ENCODE measurements around the gene TRABD.

DNA sequence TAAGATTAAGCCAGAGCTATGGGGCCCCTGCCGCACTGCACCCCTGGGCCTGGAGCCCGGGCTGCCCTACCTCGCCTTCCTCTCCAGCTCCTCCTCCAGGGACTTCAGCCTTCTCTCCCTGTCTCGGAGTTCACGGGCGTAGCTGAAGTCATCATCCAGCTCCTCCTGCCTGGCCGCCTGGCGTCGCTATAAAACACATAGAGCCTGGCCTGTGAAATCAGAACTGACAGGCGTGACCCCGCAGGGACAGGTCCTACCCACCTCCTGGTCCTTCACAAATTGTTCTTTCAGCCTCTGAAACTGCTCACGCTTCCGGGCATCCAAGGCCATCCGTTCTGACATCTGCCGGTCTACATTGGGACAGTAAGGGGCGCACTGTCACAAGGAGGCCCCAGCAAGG lies 38.4 kb downstream of the TRABD start:
- TF ChIP-seq POLR2A (IDR thresholded peaks at IDR 0.05): no peak
- TF ChIP-seq, protein P1, sequence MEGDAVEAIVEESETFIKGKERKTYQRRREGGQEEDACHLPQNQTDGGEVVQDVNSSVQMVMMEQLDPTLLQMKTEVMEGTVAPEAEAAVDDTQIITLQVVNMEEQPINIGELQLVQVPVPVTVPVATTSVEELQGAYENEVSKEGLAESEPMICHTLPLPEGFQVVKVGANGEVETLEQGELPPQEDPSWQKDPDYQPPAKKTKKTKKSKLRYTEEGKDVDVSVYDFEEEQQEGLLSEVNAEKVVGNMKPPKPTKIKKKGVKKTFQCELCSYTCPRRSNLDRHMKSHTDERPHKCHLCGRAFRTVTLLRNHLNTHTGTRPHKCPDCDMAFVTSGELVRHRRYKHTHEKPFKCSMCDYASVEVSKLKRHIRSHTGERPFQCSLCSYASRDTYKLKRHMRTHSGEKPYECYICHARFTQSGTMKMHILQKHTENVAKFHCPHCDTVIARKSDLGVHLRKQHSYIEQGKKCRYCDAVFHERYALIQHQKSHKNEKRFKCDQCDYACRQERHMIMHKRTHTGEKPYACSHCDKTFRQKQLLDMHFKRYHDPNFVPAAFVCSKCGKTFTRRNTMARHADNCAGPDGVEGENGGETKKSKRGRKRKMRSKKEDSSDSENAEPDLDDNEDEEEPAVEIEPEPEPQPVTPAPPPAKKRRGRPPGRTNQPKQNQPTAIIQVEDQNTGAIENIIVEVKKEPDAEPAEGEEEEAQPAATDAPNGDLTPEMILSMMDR (IDR thresholded peaks at IDR 0.05): no peak
- TF ChIP-seq POLR2AphosphoS5 (IDR thresholded peaks at IDR 0.05): no peak
- TF ChIP-seq EP300 (IDR thresholded peaks at IDR 0.05): no peak

Measured in sigmoid colon (tissue), 4 donors.